GM18498 (cell line): Measurements from ENCODE around the gene MAP2K7.
"Not testable (repeated sequence)": the region's sequence is repeated elsewhere in the genome, so short reads cannot be mapped to it uniquely, and the experiment has no call there.

ENCODE experiments used
- ATAC-seq: cut with Tn5 transposase; IDR thresholded peaks from one replicate; pipeline ENCODE4 v1.9.1; 2021; ENCODE audit warnings: mild to moderate bottlenecking, moderate library complexity; ENCODE audit not compliant: unreplicated experiment

The MAP2K7 gene

GRCh38 chr19:7959211-7959610 lies 55.5 kb downstream of the MAP2K7 start:
- no peak for ATAC-seq

DNA sequence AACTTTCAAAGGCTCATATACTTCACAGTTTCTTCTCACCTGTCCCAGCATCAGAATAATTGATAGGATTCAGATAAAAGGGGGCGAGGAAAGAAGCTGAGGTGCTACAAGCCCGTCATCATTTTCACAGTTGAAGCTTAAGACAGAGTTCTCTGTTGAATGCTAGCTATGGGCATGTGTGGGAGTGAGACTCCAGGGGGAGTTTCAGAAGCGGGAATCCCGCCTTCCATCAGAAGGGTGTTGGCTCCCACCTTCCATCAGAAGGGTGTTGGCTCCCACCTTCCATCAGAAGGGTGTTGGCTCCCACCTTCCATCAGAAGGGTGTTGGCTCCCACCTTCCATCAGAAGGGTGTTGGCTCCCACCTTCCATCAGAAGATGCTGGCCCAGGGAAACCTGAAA lies 57.4 kb downstream of the MAP2K7 start:
- ATAC-seq = not testable (repeated sequence)

GRCh38 chr19:7961920-7962626 lies 58.4 kb downstream of the MAP2K7 start:
- no peak for ATAC-seq

GRCh38 chr19:7962644-7963268 lies 59.1 kb downstream of the MAP2K7 start:
- no peak for ATAC-seq

DNA sequence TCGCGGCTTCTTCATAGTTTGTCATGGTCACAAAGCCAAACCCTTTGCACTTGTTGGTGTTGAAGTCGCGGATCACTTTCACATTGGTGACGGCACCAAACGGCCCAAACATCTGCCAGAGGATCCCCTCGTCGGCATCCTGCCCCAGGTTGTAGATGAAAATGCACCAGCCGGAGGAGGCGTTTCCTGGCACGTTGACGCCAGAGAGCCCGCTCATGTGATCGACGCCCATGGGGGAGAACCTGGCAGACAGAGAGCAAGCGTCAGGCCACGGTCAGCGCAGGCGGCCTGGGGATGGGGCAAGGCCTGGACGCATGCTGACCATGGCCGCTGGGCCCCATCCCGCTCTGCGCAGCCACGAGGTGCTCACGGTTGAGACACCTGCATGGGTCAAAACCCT lies 59.9 kb downstream of the MAP2K7 start:
- ATAC-seq = no peak
